Spleen (tissue), 11 donors: Measurements from ENCODE around the gene CD8A. TPM values are rescaled to one million over a fixed set of nuclear protein-coding genes. Genes with fewer than 3 reads are reported as not detected.

Experiments
- DNase-seq: peaks from one replicate; pipeline ENCODE4 v3.0.0-alpha.2; 2020
- H3K27ac ChIP-seq, 8 donors: fragments of 200-600 bp; sonication (generic) in 7 of 8; 1 replicate in 4 of 8; 2 replicates in 4 of 8; pipeline versions ENCODE4 v1.5.0 to v1.8.0; 2016 to 2021; ENCODE audit warnings: inconsistent platforms in 4 of 8, mild to moderate bottlenecking in 4 of 8, moderate library complexity in 1 of 8
- H3K27me3 ChIP-seq, 7 donors: fragments of 200-600 bp; sonication (generic) in 6 of 7; replicated peaks in 1 of 7; 1 replicate in 4 of 7; 2 replicates in 3 of 7; pipeline versions ENCODE4 v1.5.0 to v1.8.0; 2016 to 2021; ENCODE audit warnings: inconsistent platforms in 3 of 7, mild to moderate bottlenecking in 1 of 7
- H3K36me3 ChIP-seq, 6 donors: fragments of 200-600 bp; sonication (generic) in 5 of 6; 1 replicate in 4 of 6; 2 replicates in 2 of 6; pipeline versions ENCODE4 v1.5.0 to v1.8.0; 2016 to 2021; ENCODE audit warnings: inconsistent platforms in 2 of 6
- H3K4me1 ChIP-seq, 6 donors: fragments of 200-600 bp; sonication (generic) in 5 of 6; 1 replicate in 3 of 6; 2 replicates in 3 of 6; pipeline versions ENCODE4 v1.5.0 to v1.8.0; 2016 to 2021; ENCODE audit warnings: inconsistent platforms in 3 of 6
- H3K4me3 ChIP-seq, 8 donors: fragments of 200-600 bp; sonication (generic) in 7 of 8; 1 replicate in 4 of 8; 2 replicates in 4 of 8; pipeline versions ENCODE4 v1.5.0 to v1.8.0; 2016 to 2021; ENCODE audit warnings: inconsistent platforms in 4 of 8, mild to moderate bottlenecking in 4 of 8, moderate library complexity in 2 of 8
- H3K9me3 ChIP-seq, 8 donors: fragments of 200-600 bp; sonication (generic) in 7 of 8; 1 replicate in 4 of 8; 2 replicates in 4 of 8; pipeline versions ENCODE4 v1.5.0 to v1.8.0; 2016 to 2021; ENCODE audit warnings: inconsistent platforms in 4 of 8
- POLR2A ChIP-seq, 3 donors: fragments of 450-650 bp; IDR thresholded peaks; one replicate each; pipeline ENCODE4 v1.5.1; 2017; ENCODE audit warnings: antibody characterized with exemption in 3 of 3, mild to moderate bottlenecking in 1 of 3
- POLR2AphosphoS5 ChIP-seq, 3 donors: sonication (generic); formaldehyde crosslinking; IDR thresholded peaks; one replicate each; pipeline ENCODE4 v1.5.1; 2017; ENCODE audit warnings: antibody characterized with exemption in 3 of 3
- WGBS, 5 donors: extraction: QIAGEN DNeasy Blood & Tissue Kit in 3 of 5; methylation state at CpG; one replicate each; pipeline versions ENCODE4 v1.1.5 to v1.1.7; 2013 to 2018; 5-methylcytosine and 5-hydroxymethylcytosine counted together
- intact Hi-C: fragments of 100-400 bp; cut with DNase I; formaldehyde crosslinking; loops from one replicate; pipeline ENCODE4 v1.15.0; 2023; ENCODE audit warnings: low total_unique reads
- polyA plus RNA-seq, 3 donors: library from polyadenylated mRNA; stranded (reverse); fragments of 200-250 nt; gene quantifications; one replicate each; pipeline ENCODE4 v1.2.1, GENCODE V29; 2013
- total RNA-seq, 7 donors: library from RNA; depleted of rRNA in 3 of 7; stranded (reverse); fragments of >200 nt in 3 of 7; fragmentation: NEBNext Ultra II Directional in 4 of 7; extraction: Animal tissue kit (Norgen Biotek cat#: 25700) in 4 of 7; gene quantifications; one replicate each; pipeline versions ENCODE4 v1.1.0 to v1.2.1, GENCODE V29; 2016 to 2021
- TF ChIP-seq, protein P1 (sequence below), 11 experiments: fragments of 200-600 bp in 7 of 11; fragments of 450-650 bp in 4 of 11; sonication (generic) in 4 of 11; IDR thresholded peaks in 8 of 11; conservative IDR thresholded peaks in 3 of 11; 1 replicate in 7 of 11; 2 replicates in 4 of 11; pipeline versions ENCODE4 v1.4.0 to v1.8.0; 2016 to 2021; ENCODE audit warnings: antibody characterized with exemption in 11 of 11, inconsistent platforms in 4 of 11, mild to moderate bottlenecking in 1 of 11
- donor health status: healthy with polysubstance abuse.
- donor health status: DM: no; HTN: no; CAD: no; lungs with moderate emphysema.
- donor health status: DM: no; HTN: no; CAD: no.
- donor health status: Bipolar disorder and iron deficiency.
- donor health status: healthy.
- donor health status: DM: no; HTN: no; CAD: no.
- donor health status: DM: yes; HTN: yes; CAD: no.

Gene CD8A
- total and polyA plus RNA-seq, 10 donors: 14.2 to 182 (median 95.8) TPM

- Histone ChIP-seq H3K36me3 (peaks cover 0 to 76% (median 51%) of the 10 kb centered on the region in 6 donors), H3K4me3 (no peak overlapping the region), H3K9me3 (no peaks in the 10 kb centered on the region), H3K27me3 (no peaks in the 10 kb centered on the region), H3K27ac (no peak overlapping the region), H3K4me1 (peaks cover 0 to 12% (median 8%) of the 10 kb centered on the region in 6 donors)
- no peak for DNase-seq
- TF ChIP-seq POLR2A (IDR thresholded peaks at IDR 0.05) (no peak), POLR2AphosphoS5 (IDR thresholded peaks at IDR 0.05) (no peak)
- TF ChIP-seq, protein P1, sequence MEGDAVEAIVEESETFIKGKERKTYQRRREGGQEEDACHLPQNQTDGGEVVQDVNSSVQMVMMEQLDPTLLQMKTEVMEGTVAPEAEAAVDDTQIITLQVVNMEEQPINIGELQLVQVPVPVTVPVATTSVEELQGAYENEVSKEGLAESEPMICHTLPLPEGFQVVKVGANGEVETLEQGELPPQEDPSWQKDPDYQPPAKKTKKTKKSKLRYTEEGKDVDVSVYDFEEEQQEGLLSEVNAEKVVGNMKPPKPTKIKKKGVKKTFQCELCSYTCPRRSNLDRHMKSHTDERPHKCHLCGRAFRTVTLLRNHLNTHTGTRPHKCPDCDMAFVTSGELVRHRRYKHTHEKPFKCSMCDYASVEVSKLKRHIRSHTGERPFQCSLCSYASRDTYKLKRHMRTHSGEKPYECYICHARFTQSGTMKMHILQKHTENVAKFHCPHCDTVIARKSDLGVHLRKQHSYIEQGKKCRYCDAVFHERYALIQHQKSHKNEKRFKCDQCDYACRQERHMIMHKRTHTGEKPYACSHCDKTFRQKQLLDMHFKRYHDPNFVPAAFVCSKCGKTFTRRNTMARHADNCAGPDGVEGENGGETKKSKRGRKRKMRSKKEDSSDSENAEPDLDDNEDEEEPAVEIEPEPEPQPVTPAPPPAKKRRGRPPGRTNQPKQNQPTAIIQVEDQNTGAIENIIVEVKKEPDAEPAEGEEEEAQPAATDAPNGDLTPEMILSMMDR (IDR thresholded peaks at IDR 0.05 in 8 of 11, conservative IDR thresholded peaks at IDR 0.05 in 3 of 11): no peak
- intact Hi-C loops: no loop called here
- WGBS, 5 donors: 73 to 87% (median 76%) methylated on average over 5 of the region's 5 CpGs
Observed at GRCh38 chr2:86774862-86775261, 15.9 kb downstream of the CD8A start.

GRCh38 chr2:86772611-86773010 is 18.1 kb downstream of the CD8A start:
- H3K27me3 ChIP-seq: no peaks in the 10 kb centered on the region
- H3K4me3 ChIP-seq: no peak overlapping the region
- H3K4me1 ChIP-seq: peaks cover 0 to 4% (median 0%) of the 10 kb centered on the region in 6 donors
- H3K9me3 ChIP-seq: no peaks in the 10 kb centered on the region
- H3K27ac ChIP-seq: no peak overlapping the region
- TF ChIP-seq, protein P1 (IDR thresholded peaks at IDR 0.05 in 8 of 11, conservative IDR thresholded peaks at IDR 0.05 in 3 of 11): no peak
- TF ChIP-seq POLR2A (IDR thresholded peaks at IDR 0.05) (no peak), POLR2AphosphoS5 (IDR thresholded peaks at IDR 0.05) (no peak)
- intact Hi-C loops: no loop called here
- WGBS, 5 donors: 70 to 79% (median 74%) methylated on average over 5 of the region's 5 CpGs
- H3K36me3 ChIP-seq: peaks cover 0 to 99% (median 66%) of the 10 kb centered on the region in 6 donors
- DNase-seq: no peak

DNA sequence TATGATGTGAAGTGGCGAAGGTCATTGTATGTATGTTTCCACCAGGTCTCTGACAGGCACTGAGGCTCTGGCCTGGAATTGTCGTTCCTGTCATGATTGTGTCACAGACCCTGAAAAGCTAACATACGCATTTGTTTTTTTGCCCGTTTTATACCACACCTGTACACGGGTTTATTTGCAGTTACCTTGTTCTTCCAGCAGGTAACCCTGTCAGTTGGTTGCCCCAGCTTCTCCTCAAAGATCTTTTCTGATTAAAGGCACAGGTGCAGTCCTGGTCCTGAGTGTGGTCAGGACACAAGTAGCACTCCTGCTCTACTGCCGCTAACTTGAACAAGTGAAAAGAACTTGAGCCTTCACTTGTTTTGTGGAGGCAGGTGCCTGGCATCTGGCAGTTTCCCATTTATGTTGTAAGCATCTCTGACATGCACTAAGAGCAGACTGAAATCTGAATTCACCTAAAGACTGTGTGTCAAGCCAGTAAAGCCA is 19.9 kb downstream of the CD8A start:
- Histone ChIP-seq H3K27ac (no peak overlapping the region), H3K9me3 (no peaks in the 10 kb centered on the region), H3K36me3 (peaks cover 0 to 100% (median 73%) of the 10 kb centered on the region in 6 donors), H3K4me3 (no peak overlapping the region), H3K4me1 (peaks cover 0 to 4% (median 0%) of the 10 kb centered on the region in 6 donors), H3K27me3 (no peaks in the 10 kb centered on the region)
- TF ChIP-seq, protein P1 (IDR thresholded peaks at IDR 0.05 in 8 of 11, conservative IDR thresholded peaks at IDR 0.05 in 3 of 11): no peak
- TF ChIP-seq POLR2A (IDR thresholded peaks at IDR 0.05) (no peak), POLR2AphosphoS5 (IDR thresholded peaks at IDR 0.05) (no peak)
- 90 to 96% (median 93%) methylated on average over 6 of the region's 6 CpGs for WGBS, 5 donors
- intact Hi-C loops: no loop called here
- DNase-seq: no peak

DNA sequence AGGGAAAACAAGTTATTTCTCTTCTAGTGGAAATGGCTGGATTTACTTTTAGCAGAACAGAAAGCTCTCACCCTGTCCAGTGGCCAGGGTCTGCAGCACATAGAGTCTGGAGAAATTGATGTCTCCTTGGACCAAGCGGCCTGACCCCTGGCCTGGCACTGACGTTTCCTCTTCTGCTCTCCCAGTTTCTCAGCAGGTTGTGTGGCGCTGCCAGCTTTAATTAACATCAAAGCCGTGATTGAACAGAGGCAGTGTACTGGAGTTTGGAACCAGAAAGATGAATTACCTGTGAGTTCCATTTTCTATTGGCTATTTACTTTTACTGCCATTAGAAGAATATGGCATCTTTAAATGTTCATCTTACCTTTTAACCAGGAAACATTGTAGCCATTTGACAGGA is 20.9 kb downstream of the CD8A start:
- Histone ChIP-seq H3K4me1 (peaks cover 0 to 14% (median 2%) of the 10 kb centered on the region in 6 donors), H3K36me3 (peaks cover 0 to 100% (median 66%) of the 10 kb centered on the region in 6 donors), H3K27ac (no peak overlapping the region), H3K4me3 (no peak overlapping the region), H3K9me3 (no peaks in the 10 kb centered on the region), H3K27me3 (no peaks in the 10 kb centered on the region)
- TF ChIP-seq POLR2A (IDR thresholded peaks at IDR 0.05): no peak
- no peak for TF ChIP-seq POLR2AphosphoS5 (IDR thresholded peaks at IDR 0.05)
- TF ChIP-seq, protein P1 (IDR thresholded peaks at IDR 0.05 in 8 of 11, conservative IDR thresholded peaks at IDR 0.05 in 3 of 11): no peak
- WGBS, 5 donors: 83 to 92% (median 87%) methylated on average over 4 of the region's 4 CpGs
- no peak for DNase-seq
- intact Hi-C loops: no loop called here
